Upper lobe of left lung (tissue), 4 donors: ENCODE results near the gene ZNF362.

Source experiments
- POLR2A ChIP-seq, 4 donors: fragments of 450-650 bp; IDR thresholded peaks; one replicate each; pipeline ENCODE4 v1.5.1; 2016 to 2017; ENCODE audit warnings: antibody characterized with exemption in 4 of 4, mild to moderate bottlenecking in 2 of 4
- POLR2AphosphoS5 ChIP-seq, 2 donors: sonication (generic); formaldehyde crosslinking; IDR thresholded peaks; one replicate each; pipeline ENCODE4 v1.5.1; 2017; ENCODE audit warnings: antibody characterized with exemption in 2 of 2
- TF ChIP-seq, protein P1 (sequence below), 6 experiments: fragments of 450-650 bp in 4 of 6; fragments of 200-600 bp in 2 of 6; sonication (generic) in 2 of 6; IDR thresholded peaks; one replicate each; pipeline ENCODE4 v1.5.1; 2016 to 2019; ENCODE audit warnings: antibody characterized with exemption in 6 of 6

DNA sequence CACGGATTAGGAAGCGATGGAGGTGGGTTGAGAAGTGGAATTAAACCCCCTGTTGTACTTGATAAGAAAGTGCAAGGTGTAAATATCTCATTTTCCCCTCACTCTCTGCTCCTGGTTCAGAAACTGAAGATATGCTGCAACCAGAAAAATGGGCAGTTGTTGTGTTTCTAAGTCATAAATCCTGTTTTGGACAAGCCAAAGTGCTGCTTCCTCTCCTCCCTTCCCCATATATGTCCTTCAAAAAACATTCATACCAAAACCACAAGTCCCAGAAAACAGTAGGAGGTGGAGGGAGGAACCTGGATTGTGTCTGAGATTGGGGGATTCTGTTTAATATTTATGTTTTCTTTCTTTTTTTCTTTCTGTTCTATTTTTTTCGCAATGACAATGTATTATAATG is 13.6 kb upstream of the ZNF362 start:
- TF ChIP-seq, protein P1, sequence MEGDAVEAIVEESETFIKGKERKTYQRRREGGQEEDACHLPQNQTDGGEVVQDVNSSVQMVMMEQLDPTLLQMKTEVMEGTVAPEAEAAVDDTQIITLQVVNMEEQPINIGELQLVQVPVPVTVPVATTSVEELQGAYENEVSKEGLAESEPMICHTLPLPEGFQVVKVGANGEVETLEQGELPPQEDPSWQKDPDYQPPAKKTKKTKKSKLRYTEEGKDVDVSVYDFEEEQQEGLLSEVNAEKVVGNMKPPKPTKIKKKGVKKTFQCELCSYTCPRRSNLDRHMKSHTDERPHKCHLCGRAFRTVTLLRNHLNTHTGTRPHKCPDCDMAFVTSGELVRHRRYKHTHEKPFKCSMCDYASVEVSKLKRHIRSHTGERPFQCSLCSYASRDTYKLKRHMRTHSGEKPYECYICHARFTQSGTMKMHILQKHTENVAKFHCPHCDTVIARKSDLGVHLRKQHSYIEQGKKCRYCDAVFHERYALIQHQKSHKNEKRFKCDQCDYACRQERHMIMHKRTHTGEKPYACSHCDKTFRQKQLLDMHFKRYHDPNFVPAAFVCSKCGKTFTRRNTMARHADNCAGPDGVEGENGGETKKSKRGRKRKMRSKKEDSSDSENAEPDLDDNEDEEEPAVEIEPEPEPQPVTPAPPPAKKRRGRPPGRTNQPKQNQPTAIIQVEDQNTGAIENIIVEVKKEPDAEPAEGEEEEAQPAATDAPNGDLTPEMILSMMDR (IDR thresholded peaks at IDR 0.05), result no peak
- no peak for TF ChIP-seq POLR2AphosphoS5 (IDR thresholded peaks at IDR 0.05)
- TF ChIP-seq POLR2A (IDR thresholded peaks at IDR 0.05), result no peak
